ENCODE data around the gene MRLN.

The MRLN gene

DNA sequence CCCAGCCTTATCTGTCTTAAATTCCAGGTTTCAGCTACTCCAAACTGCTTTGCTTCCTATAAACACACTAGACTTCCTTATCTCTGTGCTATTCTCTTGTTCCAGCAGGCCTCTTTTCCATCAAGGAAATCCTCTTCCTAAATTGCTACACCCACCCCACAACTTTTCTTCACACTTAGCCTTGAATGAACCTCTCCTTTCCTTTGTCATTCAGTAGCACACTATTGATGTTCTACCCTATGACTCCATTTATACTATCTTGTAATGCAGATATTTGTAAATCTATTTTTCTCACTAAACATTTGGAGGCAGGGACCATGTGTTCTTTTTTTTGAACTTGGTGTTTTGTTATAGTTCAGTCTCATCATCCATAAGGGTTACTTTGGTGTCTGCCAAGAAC is 47.3 kb downstream of the MRLN start:
- DNase-seq (ENCODE audit: low spot score), result no peak

DNA sequence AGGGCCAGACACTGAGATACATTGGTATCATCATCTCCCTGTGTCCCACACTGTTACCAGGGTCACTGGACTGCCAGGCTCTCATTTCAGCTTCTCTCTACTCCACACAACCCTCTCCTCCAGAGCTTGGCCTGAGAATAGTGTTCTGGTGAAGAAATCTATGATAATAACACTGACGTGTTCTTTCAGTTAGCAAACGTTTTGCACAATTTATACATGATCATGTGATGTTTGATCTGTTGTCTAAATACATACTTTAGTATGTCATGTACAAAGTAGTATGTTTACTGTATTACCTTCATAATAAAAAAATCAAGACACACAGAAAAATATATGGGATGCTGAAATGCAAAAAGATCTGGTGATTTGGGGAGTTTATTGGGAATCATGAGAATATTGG is 48.6 kb downstream of the MRLN start:
- DNase-seq (ENCODE audit: low spot score), result no peak

DNA sequence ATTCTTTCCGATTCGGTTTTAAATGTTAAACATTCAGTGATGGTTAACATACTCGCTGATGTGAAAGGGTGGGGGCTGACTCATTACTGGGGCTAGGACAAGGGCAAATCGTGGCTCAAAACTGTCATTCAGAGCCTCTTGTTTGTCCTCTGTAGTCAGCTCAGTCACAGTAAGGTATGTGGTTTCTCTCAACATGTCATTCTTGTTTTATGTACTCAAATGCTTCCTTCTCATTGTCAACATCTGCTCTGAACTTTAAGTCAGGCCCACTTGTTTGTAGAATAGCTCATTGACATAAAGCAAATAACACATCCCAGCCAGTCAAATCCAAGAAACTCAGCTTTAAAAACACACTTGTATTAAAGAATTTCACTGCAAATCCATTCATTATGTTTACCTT is 50.9 kb downstream of the MRLN start:
- DNase-seq (ENCODE audit: low spot score), result no peak

DNA sequence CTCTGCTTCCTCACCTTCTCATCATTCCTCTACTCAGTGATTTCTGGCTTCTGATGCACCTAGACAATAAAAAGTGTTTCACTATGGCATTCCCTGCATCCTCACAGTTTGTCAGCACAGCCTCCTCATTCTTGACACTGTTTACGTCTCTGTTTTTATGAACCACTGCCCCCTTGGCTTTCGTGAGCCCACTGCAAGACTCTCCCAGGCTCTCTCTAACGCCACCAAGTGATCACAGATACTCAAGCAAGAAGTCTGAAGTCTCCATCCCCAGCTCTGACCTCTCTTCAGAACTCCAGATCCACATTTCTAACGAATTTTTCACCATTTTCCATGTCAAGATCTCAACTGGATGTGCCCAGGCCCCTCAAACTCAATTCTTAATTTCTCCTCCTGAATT is 52.5 kb downstream of the MRLN start:
- no peak for DNase-seq (ENCODE audit: low spot score)

DNA sequence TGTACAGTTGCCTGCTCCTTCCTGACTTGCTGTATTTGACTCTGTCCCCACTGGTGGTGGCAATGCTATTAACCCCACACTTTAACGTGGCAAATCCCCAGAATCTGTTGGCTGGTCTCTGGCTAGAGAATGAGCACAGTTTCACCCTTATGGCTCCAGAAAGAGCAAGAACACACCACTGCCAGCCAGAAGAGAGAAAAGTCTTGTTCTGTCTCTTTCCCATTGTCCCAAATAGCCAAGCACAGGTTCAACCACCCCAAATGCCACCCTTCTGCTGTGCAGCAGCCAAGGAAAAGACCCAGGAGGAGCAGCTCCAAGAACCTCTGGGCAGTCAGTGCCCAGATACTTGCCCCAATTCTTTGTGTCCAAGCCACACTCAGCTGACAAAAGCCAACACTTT is 54.9 kb downstream of the MRLN start:
- DNase-seq (ENCODE audit: low spot score), result no peak

DNA sequence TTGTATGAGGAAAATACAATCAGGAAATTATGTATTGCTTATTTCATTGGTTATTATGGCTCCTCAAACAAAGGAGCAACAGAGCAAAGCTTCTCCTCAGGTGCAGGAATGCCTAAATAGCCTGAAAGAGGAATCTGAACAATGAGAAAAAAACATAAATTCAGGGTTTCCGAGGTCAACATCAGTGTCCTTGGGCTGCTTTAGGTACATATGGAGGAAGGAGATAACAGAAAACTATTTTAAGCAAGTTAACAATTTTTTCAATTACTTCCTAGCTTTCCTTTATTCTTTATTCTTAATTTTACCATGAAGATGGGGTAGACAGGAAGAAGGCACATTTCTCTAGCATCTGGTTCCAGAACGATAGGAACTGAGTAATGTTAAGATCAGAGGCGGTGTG is 57.6 kb downstream of the MRLN start:
- no peak for DNase-seq (ENCODE audit: low spot score)

DNA sequence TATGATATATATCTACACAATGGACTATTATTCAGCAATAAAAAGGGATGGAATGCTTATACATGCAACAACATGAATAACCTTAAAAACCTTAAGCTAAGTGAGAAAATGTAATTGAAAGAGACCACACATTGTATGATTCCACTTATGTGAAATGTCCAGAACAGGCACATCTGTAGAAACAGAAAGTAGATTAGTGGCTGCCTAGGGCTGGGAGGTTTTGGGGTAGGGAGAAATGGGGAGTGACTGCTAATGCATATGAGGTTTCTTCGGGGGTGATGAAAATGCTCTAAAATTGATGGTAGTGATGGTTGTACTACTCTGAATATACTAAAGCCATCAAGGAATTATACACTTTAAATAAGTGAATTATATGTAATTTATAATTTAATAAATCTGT is 58.3 kb downstream of the MRLN start:
- no peak for DNase-seq (ENCODE audit: low spot score)

DNA sequence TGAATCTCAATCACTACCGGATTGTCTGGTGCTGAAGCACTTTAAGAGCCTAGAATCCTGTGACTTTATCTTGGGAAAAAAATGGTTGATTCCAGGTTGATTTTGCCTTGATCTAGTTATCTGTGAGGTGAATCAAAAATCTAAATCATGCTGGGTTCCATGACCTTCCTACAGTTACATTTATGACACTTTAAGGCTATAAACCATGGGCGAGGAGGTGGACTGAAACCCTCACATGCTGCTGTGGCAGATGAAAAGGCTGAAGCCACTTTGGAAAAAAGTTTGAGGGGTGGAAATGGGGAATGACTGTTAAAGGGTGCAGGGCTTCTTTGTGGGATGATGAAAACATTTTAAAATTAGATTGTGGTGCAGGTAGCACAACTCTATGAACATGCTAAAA is 61.1 kb downstream of the MRLN start:
- DNase-seq (ENCODE audit: low spot score), result no peak

DNA sequence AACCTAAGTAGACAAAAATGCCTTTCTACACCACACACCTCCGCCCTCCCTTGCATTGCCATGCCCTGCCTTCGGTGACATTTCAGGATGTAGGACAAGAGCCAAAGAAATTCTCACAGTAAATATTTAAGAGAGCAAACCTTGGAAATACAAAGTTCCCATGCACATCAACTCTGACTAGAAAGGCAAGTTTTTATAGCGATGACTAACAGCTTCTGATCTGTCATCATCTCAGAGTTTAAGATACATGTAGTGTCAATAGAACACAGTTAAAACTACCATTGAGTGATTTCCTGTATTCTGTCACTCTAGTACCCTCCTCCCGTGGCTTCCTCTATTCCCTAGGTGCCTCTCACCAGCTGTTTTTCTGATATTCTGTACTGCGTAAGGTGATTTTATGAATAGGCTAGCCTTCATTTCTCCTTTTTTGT is 64.3 kb downstream of the MRLN start:
- no peak for DNase-seq (ENCODE audit: low spot score)

DNA sequence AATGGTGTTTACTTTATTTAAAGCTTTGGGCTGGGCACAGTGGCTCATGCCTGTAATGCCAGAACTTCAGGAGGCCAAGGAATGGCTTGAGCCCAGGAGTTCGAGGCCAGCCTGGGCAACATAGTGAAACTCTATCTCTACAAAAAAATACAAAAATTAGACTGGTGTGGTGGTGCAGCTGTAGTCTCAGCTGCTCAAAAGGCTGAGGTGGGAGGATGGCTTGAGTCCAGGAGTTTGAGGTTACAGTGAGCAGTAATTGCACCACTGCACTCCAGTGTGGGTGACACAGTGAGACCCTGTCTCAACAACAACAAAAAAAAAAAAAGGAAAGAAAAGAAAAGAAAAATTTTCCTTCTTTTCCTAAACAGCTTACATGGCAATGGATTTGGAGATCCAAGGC is 65.6 kb downstream of the MRLN start:
- DNase-seq (ENCODE audit: low spot score), result no peak
